SK-N-SH (cell line): ENCODE measurements around the gene SMARCA4. TPM values are rescaled to one million over a fixed set of nuclear protein-coding genes. Genes with fewer than 3 reads are reported as not detected.

ENCODE experiments used
- CTCF ChIA-PET: fragments of 300-600, 350-600 bp; formaldehyde crosslinking; extraction: SDS; loops from one replicate; lab custom pipeline; 2021; lab: Yijun Ruan, JAX
- POLR2A ChIA-PET: fragments of 350-600 bp; sonication (Branson Sonifier 250); formaldehyde crosslinking; extraction: SDS; loops from one replicate; lab custom pipeline; 2020; ENCODE audit warnings: antibody characterized with exemption, inconsistent platforms; lab: Yijun Ruan, JAX
- DNase-seq: peaks from one replicate; pipeline ENCODE4 v3.0.0; 2012
- H2AFZ ChIP-seq: fragments of 200-600 bp; sonication (generic); 2 replicates; pipeline ENCODE4 v1.8.1; 2016; ENCODE audit warnings: antibody characterized with exemption, mild to moderate bottlenecking, low read depth
- H3F3A ChIP-seq: fragments of 200-600 bp; sonication (generic); replicated peaks from 2 replicates; pipeline ENCODE3; 2016; ENCODE audit warnings: antibody characterized with exemption, mild to moderate bottlenecking; ENCODE audit not compliant: insufficient read depth
- H3K27ac ChIP-seq, 2 experiments: fragments of 200-500 bp in 1 of 2; fragments of 200-600 bp in 1 of 2; sonication (Bioruptor generic) in 1 of 2; sonication (generic), shearing (Covaris generic) in 1 of 2; 2 replicates each; pipeline versions ENCODE4 v1.5.1 to v1.6.1; 2014 to 2016; ENCODE audit warnings: low read depth in 2 of 2, inconsistent platforms in 1 of 2, low read length in 1 of 2, mild to moderate bottlenecking in 1 of 2, mixed read lengths in 1 of 2
- H3K27me3 ChIP-seq: fragments of 200-600 bp; sonication (generic), shearing (Covaris generic); 2 replicates; pipeline ENCODE4 v1.6.1; 2016; ENCODE audit warnings: mixed run types; ENCODE audit not compliant: insufficient read depth
- H3K36me3 ChIP-seq, 2 experiments: fragments of 200-500 bp in 1 of 2; fragments of 200-600 bp in 1 of 2; sonication (Bioruptor generic) in 1 of 2; sonication (generic) in 1 of 2; replicated peaks in 1 of 2; 2 replicates each; pipeline versions ENCODE3 to v1.5.1; 2014 to 2016; ENCODE audit warnings: low read length in 1 of 2, mild to moderate bottlenecking in 1 of 2; ENCODE audit not compliant: insufficient read depth in 2 of 2, control insufficient read depth in 1 of 2
- H3K4me1 ChIP-seq, 2 experiments: fragments of 200-500 bp in 1 of 2; fragments of 200-600 bp in 1 of 2; sonication (Bioruptor generic) in 1 of 2; sonication (generic), shearing (Covaris generic) in 1 of 2; 2 replicates each; pipeline versions ENCODE4 v1.5.1 to v1.6.1; 2014 to 2016; ENCODE audit warnings: low read depth in 1 of 2, low read length in 1 of 2, mixed run types in 1 of 2; ENCODE audit not compliant: insufficient read depth in 2 of 2, control insufficient read depth in 1 of 2
- H3K4me2 ChIP-seq: fragments of 200-600 bp; sonication (generic), shearing (Covaris generic); 2 replicates; pipeline ENCODE4 v1.6.1; 2017; ENCODE audit warnings: mixed run types
- H3K4me3 ChIP-seq, 2 experiments: fragments of 200-500 bp in 1 of 2; fragments of 200-600 bp in 1 of 2; sonication (Bioruptor generic) in 1 of 2; sonication (generic), shearing (Covaris generic) in 1 of 2; 2 replicates each; pipeline versions ENCODE4 v1.5.1 to v1.8.1; 2014 to 2016; ENCODE audit warnings: low read depth in 2 of 2, inconsistent platforms in 1 of 2, low read length in 1 of 2, mild to moderate bottlenecking in 1 of 2, mixed read lengths in 1 of 2, moderate library complexity in 1 of 2
- H3K79me2 ChIP-seq: fragments of 200-600 bp; sonication (generic); 2 replicates; pipeline ENCODE4 v1.8.1; 2017; ENCODE audit warnings: mild to moderate bottlenecking; ENCODE audit not compliant: insufficient read depth
- H3K9ac ChIP-seq: fragments of 200-600 bp; sonication (generic); 2 replicates; pipeline ENCODE4 v1.6.1; 2017; ENCODE audit warnings: mixed run types
- H3K9me2 ChIP-seq: fragments of 200-600 bp; sonication (generic); 2 replicates; pipeline ENCODE4 v1.6.1; 2017; ENCODE audit warnings: mixed run types
- H3K9me3 ChIP-seq: fragments of 200-600 bp; sonication (generic); 2 replicates; pipeline ENCODE4 v1.6.1; 2017; ENCODE audit warnings: mixed run types, mild to moderate bottlenecking, moderate library complexity
- H4K20me1 ChIP-seq: fragments of 200-600 bp; sonication (generic); 2 replicates; pipeline ENCODE4 v1.6.1; 2017; ENCODE audit warnings: mild to moderate bottlenecking, mixed run types; ENCODE audit not compliant: insufficient read depth
- CHD2 ChIP-seq: fragments of 150-350 bp; IDR thresholded peaks from 2 replicates; pipeline ENCODE4 v1.6.1; 2018; ENCODE audit warnings: low read length; ENCODE audit not compliant: partially characterized antibody
- ELF1 ChIP-seq: IDR thresholded peaks from 2 replicates; pipeline ENCODE4 v1.4.0; 2012
- EZH2phosphoT487 ChIP-seq: fragments of 200-600 bp; sonication (generic); IDR thresholded peaks from 2 replicates; pipeline ENCODE4 v1.6.1; 2017; ENCODE audit warnings: low read depth, mixed run types, mild to moderate bottlenecking, antibody characterized with exemption, moderate library complexity, borderline replicate concordance
- GABPA ChIP-seq: IDR thresholded peaks from 2 replicates; pipeline ENCODE4 v1.4.0; 2012; ENCODE audit warnings: low read depth, mild to moderate bottlenecking
- IRF3 ChIP-seq: fragments of 150-350 bp; IDR thresholded peaks from 2 replicates; pipeline ENCODE4 v1.6.1; 2016; ENCODE audit warnings: mild to moderate bottlenecking, low read depth, low read length
- JUND ChIP-seq: IDR thresholded peaks from 2 replicates; pipeline ENCODE4 v1.4.0; 2012
- MEF2A ChIP-seq: IDR thresholded peaks from 2 replicates; pipeline ENCODE4 v1.4.0; 2012; ENCODE audit warnings: low read depth, borderline replicate concordance
- NRF1 ChIP-seq: IDR thresholded peaks from 2 replicates; pipeline ENCODE4 v1.6.1; 2012; ENCODE audit warnings: low read depth, mild to moderate bottlenecking, low read length
- POLR2AphosphoS5 ChIP-seq: IDR thresholded peaks from 2 replicates; pipeline ENCODE4 v1.6.1; 2012; ENCODE audit warnings: low read depth, low read length
- RAD21 ChIP-seq: IDR thresholded peaks from 2 replicates; pipeline ENCODE4 v1.6.1; 2012; ENCODE audit warnings: mild to moderate bottlenecking, low read length
- RCOR1 ChIP-seq: fragments of 150-350 bp; IDR thresholded peaks from 2 replicates; pipeline ENCODE4 v1.6.1; 2017; ENCODE audit warnings: antibody characterized with exemption, low read length
- RXRA ChIP-seq: IDR thresholded peaks from 2 replicates; pipeline ENCODE4 v1.4.0; 2012; ENCODE audit warnings: low read depth, mild to moderate bottlenecking, borderline replicate concordance
- SIN3A ChIP-seq: IDR thresholded peaks from 2 replicates; pipeline ENCODE4 v1.6.1; 2012; ENCODE audit warnings: low read depth, mild to moderate bottlenecking, low read length, moderate library complexity, borderline replicate concordance
- SMC3 ChIP-seq: IDR thresholded peaks from 2 replicates; pipeline ENCODE4 v1.6.1; 2012; ENCODE audit warnings: low read depth, low read length, improper control_type of control experiment
- TAF1 ChIP-seq: IDR thresholded peaks from 2 replicates; pipeline ENCODE4 v1.6.1; 2012; ENCODE audit warnings: low read depth, mild to moderate bottlenecking, low read length, moderate library complexity, borderline replicate concordance
- TCF12 ChIP-seq: IDR thresholded peaks from 2 replicates; pipeline ENCODE4 v1.4.0; 2012
- TEAD4 ChIP-seq: IDR thresholded peaks from 2 replicates; pipeline ENCODE4 v1.4.0; 2012; ENCODE audit warnings: mild to moderate bottlenecking, borderline replicate concordance; ENCODE audit not compliant: insufficient read depth
- USF1 ChIP-seq: IDR thresholded peaks from 2 replicates; pipeline ENCODE4 v1.4.0; 2012; ENCODE audit warnings: low read depth, borderline replicate concordance
- YY1 ChIP-seq: IDR thresholded peaks from 2 replicates; pipeline ENCODE4 v1.4.0; 2012; ENCODE audit warnings: low read depth, mild to moderate bottlenecking
- ZBTB33 ChIP-seq: IDR thresholded peaks from 2 replicates; pipeline ENCODE4 v1.4.0; 2012; ENCODE audit warnings: low read depth, borderline replicate concordance
- WGBS: methylation state at CpG from one replicate; pipeline ENCODE4 v1.1.6; 2017; ENCODE audit warnings: low lambda C conversion rate; 5-methylcytosine and 5-hydroxymethylcytosine counted together
- polyA plus RNA-seq, 3 experiments: library from polyadenylated mRNA; depleted of rRNA; stranded (reverse); fragments of >200 nt; gene quantifications; 2 replicates each; pipeline ENCODE4 v1.2.3, GENCODE V29; 2012
- TF ChIP-seq, protein P1 (sequence below): IDR thresholded peaks from 2 replicates; pipeline ENCODE4; 2012
- TF ChIP-seq, protein P2 (sequence below): fragments of 150-350 bp; IDR thresholded peaks from 2 replicates; pipeline ENCODE4 v1.6.1; 2017; ENCODE audit warnings: antibody characterized with exemption, low read length, low read depth, borderline replicate concordance

The SMARCA4 gene
- polyA plus RNA-seq, 1 of the 3 experiments (the other 2 are of a cell fraction), result 90.7 TPM

DNA sequence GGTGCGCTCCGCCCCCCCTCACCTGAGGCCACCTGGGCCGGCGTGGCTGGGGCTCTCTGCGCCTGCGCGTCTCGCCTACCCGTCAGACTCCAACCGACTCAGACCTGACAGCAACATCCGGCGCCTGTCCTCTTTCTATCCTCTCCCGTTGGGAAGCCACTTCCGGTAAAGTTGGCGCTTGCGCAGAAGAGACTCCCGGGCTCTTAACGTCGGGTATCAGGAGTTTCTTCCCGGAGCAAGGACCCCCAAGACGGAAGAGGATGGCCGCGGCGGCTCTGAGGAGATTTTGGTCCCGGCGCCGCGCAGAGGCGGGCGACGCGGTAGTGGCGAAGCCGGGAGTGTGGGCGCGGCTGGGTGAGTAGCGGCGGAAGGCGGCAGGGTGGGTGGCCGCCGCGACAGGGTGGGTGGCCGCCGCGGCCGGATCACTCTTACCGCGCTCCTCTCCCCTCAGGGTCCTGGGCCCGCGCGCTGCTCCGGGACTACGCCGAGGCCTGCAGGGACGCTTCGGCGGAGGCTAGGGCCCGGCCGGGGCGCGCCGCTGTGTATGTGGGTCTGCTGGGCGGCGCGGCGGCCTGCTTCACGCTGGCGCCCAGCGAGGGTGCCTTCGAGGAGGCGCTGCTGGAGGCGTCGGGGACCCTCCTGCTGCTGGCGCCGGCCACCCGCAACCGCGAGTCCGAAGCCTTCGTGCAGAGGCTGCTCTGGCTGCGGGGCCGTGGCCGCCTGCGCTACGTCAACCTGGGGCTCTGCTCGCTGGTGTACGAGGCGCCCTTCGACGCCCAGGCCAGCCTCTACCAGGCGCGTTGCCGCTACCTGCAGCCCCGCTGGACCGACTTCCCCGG lies 32.0 kb upstream of the SMARCA4 start, which contains the start of the genes TIMM29 and YIPF2 (continued):
- TF ChIP-seq NRF1 (peak; percentile 90), SMC3 (no peak; the same call in 1 of the 2 replicates), YY1 (peak; percentile 93), ELF1 (peak; percentile 81), GABPA (peak; percentile 98), RXRA (no peak), TEAD4 (no peak), TAF1 (peak; percentile 91), IRF3 (no peak), RCOR1 (peak; percentile 41; the same call in 1 of the 2 replicates), JUND (no peak; the same call in 1 of the 2 replicates), CHD2 (peak; percentile 82), TCF12 (peak; percentile 32; the same call in 1 of the 2 replicates), POLR2AphosphoS5 (peak; percentile 85)
- TF ChIP-seq, protein P1, sequence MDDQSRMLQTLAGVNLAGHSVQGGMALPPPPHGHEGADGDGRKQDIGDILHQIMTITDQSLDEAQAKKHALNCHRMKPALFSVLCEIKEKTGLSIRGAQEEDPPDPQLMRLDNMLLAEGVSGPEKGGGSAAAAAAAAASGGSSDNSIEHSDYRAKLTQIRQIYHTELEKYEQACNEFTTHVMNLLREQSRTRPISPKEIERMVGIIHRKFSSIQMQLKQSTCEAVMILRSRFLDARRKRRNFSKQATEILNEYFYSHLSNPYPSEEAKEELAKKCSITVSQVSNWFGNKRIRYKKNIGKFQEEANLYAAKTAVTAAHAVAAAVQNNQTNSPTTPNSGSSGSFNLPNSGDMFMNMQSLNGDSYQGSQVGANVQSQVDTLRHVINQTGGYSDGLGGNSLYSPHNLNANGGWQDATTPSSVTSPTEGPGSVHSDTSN, result peak; percentile 65
- TF ChIP-seq, protein P2, sequence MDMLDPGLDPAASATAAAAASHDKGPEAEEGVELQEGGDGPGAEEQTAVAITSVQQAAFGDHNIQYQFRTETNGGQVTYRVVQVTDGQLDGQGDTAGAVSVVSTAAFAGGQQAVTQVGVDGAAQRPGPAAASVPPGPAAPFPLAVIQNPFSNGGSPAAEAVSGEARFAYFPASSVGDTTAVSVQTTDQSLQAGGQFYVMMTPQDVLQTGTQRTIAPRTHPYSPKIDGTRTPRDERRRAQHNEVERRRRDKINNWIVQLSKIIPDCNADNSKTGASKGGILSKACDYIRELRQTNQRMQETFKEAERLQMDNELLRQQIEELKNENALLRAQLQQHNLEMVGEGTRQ, result no peak

DNA sequence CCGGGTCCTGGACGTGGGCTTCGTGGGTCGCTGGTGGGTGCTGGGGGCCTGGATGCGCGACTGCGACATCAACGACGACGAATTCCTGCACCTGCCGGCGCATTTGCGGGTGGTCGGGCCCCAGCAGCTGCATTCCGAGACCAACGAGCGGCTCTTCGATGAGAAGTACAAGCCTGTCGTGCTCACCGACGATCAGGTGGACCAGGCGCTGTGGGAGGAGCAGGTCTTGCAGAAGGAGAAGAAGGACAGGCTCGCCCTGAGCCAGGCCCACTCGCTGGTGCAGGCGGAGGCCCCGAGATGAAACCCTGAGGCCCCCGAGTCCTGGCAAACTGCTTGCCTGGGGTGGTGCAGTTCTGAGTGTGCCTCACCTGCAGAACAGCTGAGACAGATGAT lies 31.4 kb upstream of the SMARCA4 start:
- no peaks in the 10 kb centered on the region for H3K9me3 ChIP-seq
- H3F3A ChIP-seq, result peaks cover 5% of the 10 kb centered on the region
- H3K4me2 ChIP-seq, result peak overlapping the region; percentile 97
- no peak overlapping the region for H3K27ac ChIP-seq
- WGBS, result 10% methylated on average over 23 of the region's 27 CpGs
- no peak overlapping the region for H2AFZ ChIP-seq
- no peaks in the 10 kb centered on the region for H3K27me3 ChIP-seq
- H3K79me2 ChIP-seq, result peaks cover 66% of the 10 kb centered on the region
- H3K4me1 ChIP-seq, result peaks cover 4 to 15% of the 10 kb centered on the region in 2 experiments; a peak in 1 of 4 replicates
- H4K20me1 ChIP-seq, result peaks cover 5% of the 10 kb centered on the region; the same call in 1 of the 2 replicates
- H3K4me3 ChIP-seq, result peak overlapping the region; percentile 74 to 89
- no peak for DNase-seq
- no peaks in the 10 kb centered on the region for H3K9me2 ChIP-seq
- ChIA-PET CTCF (interaction anchor here (1.1 to 3.3 kb wide), 5 partner anchors 11 to 197 kb away, joined by 3 to 16 read pairs (median 5); partner anchors contain the start of gene CARM1), POLR2A (no interaction called here)
- peak overlapping the region; percentile 75 for H3K9ac ChIP-seq
- H3K36me3 ChIP-seq, result peaks cover 6 to 19% of the 10 kb centered on the region in 2 experiments
- no peak for TF ChIP-seq YY1
- TF ChIP-seq GABPA, result no peak
- no peak for TF ChIP-seq RCOR1
- TF ChIP-seq ZBTB33, result no peak
- no peak for TF ChIP-seq ELF1
- TF ChIP-seq USF1, result no peak
- TF ChIP-seq NRF1, result no peak
- no peak for TF ChIP-seq RAD21
- no peak for TF ChIP-seq TEAD4
- TF ChIP-seq, protein P1, result no peak
- TF ChIP-seq MEF2A, result no peak
- TF ChIP-seq TCF12, result no peak
- TF ChIP-seq EZH2phosphoT487, result no peak
- TF ChIP-seq JUND, result no peak
- no peak for TF ChIP-seq SIN3A
